GM12878 (cell line): Measurements from ENCODE around the gene ABHD17A. TPM values are rescaled to one million over a fixed set of nuclear protein-coding genes. Genes with fewer than 3 reads are reported as not detected.
A peak's percentile ranks its signal among the peaks of the same experiment; 100 is the strongest.

ENCODE experiments used
- BACH1 ChIP-seq: fragments of 450-650 bp; IDR thresholded peaks from 2 replicates; pipeline ENCODE4 v1.6.1; 2017; ENCODE audit warnings: mild to moderate bottlenecking, borderline replicate concordance
- CBX3 ChIP-seq: fragments of 200-600 bp; sonication (generic); IDR thresholded peaks from 2 replicates; pipeline ENCODE4 v1.6.1; 2016; ENCODE audit warnings: low read depth, borderline replicate concordance
- CEBPB ChIP-seq, 2 experiments: fragments of 150-350 bp in 1 of 2; IDR thresholded peaks; 2 replicates each; pipeline ENCODE4 v1.6.1; 2012 to 2014; ENCODE audit warnings: low read depth in 2 of 2, low read length in 2 of 2, borderline replicate concordance in 1 of 2, inconsistent platforms in 1 of 2
- E2F4 ChIP-seq: IDR thresholded peaks from 2 replicates; pipeline ENCODE4 v1.6.1; 2012; ENCODE audit warnings: low read depth, low read length, improper control_type of control experiment
- ETV6 ChIP-seq, 2 experiments: fragments of 450-650 bp in 1 of 2; IDR thresholded peaks in 1 of 2; conservative IDR thresholded peaks in 1 of 2; 2 replicates each; pipeline ENCODE4 v1.6.1; 2014; ENCODE audit warnings: antibody characterized with exemption in 1 of 2, borderline replicate concordance in 1 of 2, low read depth in 1 of 2, mild to moderate bottlenecking in 1 of 2, moderate library complexity in 1 of 2
- LARP7 ChIP-seq: fragments of 450-650 bp; IDR thresholded peaks from 2 replicates; pipeline ENCODE4 v1.6.1; 2017; ENCODE audit warnings: mild to moderate bottlenecking
- MEF2B ChIP-seq: fragments of 450-650 bp; IDR thresholded peaks from 2 replicates; pipeline ENCODE4 v1.6.1; 2018; ENCODE audit warnings: mild to moderate bottlenecking, moderate library complexity; ENCODE audit not compliant: partially characterized antibody, poor library complexity, severe bottlenecking
- NR2C2 ChIP-seq: IDR thresholded peaks from 2 replicates; pipeline ENCODE4 v1.6.1; 2011; ENCODE audit warnings: borderline replicate concordance, low read depth; ENCODE audit not compliant: control insufficient read depth, insufficient read length
- NR2F1 ChIP-seq: fragments of 450-650 bp; conservative IDR thresholded peaks from 2 replicates; pipeline ENCODE4 v1.6.1; 2017; ENCODE audit warnings: mild to moderate bottlenecking
- PRDM15 ChIP-seq: fragments of 450-650 bp; formaldehyde crosslinking; IDR thresholded peaks from 2 replicates; pipeline ENCODE4 v1.4.0; 2020; ENCODE audit warnings: mild to moderate bottlenecking, moderate library complexity
- RAD21 ChIP-seq: IDR thresholded peaks from 2 replicates; pipeline ENCODE4 v1.6.1; 2011; ENCODE audit warnings: mild to moderate bottlenecking, low read depth, low read length, moderate library complexity; ENCODE audit not compliant: insufficient read depth
- RUNX3 ChIP-seq: IDR thresholded peaks from 2 replicates; pipeline ENCODE4 v1.6.1; 2012; ENCODE audit warnings: low read length, inconsistent platforms
- SMAD1 ChIP-seq: fragments of 450-650 bp; IDR thresholded peaks from 2 replicates; pipeline ENCODE4 v1.6.1; 2018; ENCODE audit warnings: mild to moderate bottlenecking, low read depth; ENCODE audit not compliant: partially characterized antibody
- SP1 ChIP-seq: IDR thresholded peaks from one replicate; pipeline ENCODE4 v1.6.1; 2011; ENCODE audit warnings: low read depth, low read length
- TCF3 ChIP-seq: IDR thresholded peaks from 2 replicates; pipeline ENCODE4 v1.6.1; 2012; ENCODE audit warnings: low read depth, mild to moderate bottlenecking, low read length, borderline replicate concordance; ENCODE audit not compliant: insufficient read depth
- YBX1 ChIP-seq: fragments of 450-650 bp; IDR thresholded peaks from 2 replicates; pipeline ENCODE4 v1.6.1; 2016; ENCODE audit warnings: antibody characterized with exemption
- ZBED1 ChIP-seq: IDR thresholded peaks from 2 replicates; pipeline ENCODE4 v1.6.1; 2016; ENCODE audit warnings: borderline replicate concordance
- ZNF384 ChIP-seq: IDR thresholded peaks from 2 replicates; pipeline ENCODE4 v1.6.1; 2012; ENCODE audit warnings: low read depth, mild to moderate bottlenecking, low read length, improper control_type of control experiment, borderline replicate concordance
- polyA plus RNA-seq, 11 experiments: library from polyadenylated mRNA; depleted of rRNA in 4 of 11; unstranded in 6 of 11; stranded (reverse) in 5 of 11; fragments of >200 nt; fragmentation: Nextera tagmentation in 4 of 11; fragmentation: Illumina TruSeq in 1 of 11; extraction: Ambion mirVana in 4 of 11; extraction: Trizol in 1 of 11; gene quantifications; 1 replicate in 1 of 11; 2 replicates in 10 of 11; pipeline versions ENCODE4 v1.2.1 to v1.2.3, GENCODE V29; 2011 to 2016; ENCODE audit warnings: inconsistent platforms in 2 of 11, missing spikeins in 2 of 11, low read depth in 1 of 11
- total RNA-seq, 4 experiments: library from RNA; depleted of rRNA in 3 of 4; stranded (reverse); fragments of >200 nt in 3 of 4; fragmentation: Illumina TruSeq in 1 of 4; extraction: Trizol in 1 of 4; gene quantifications; 2 replicates each; pipeline versions ENCODE4 v1.2.1 to v1.2.3, GENCODE V29; 2013 to 2021
- TF ChIP-seq, protein P1 (sequence below): fragments of 150-350 bp; IDR thresholded peaks from 2 replicates; pipeline ENCODE4 v1.6.1; 2014; ENCODE audit warnings: mild to moderate bottlenecking, low read depth, low read length
- TF ChIP-seq, protein P2 (sequence below): fragments of 450-650 bp; IDR thresholded peaks from 2 replicates; pipeline ENCODE4 v1.6.1; 2017; ENCODE audit warnings: mild to moderate bottlenecking

The ABHD17A gene
- total and polyA plus RNA-seq, 10 of the 15 experiments (the other 5 are each of a cell fraction or from before 2014, with no cell fraction given): 0.13 to 126 (median 28.8) TPM; not detected in 1

DNA sequence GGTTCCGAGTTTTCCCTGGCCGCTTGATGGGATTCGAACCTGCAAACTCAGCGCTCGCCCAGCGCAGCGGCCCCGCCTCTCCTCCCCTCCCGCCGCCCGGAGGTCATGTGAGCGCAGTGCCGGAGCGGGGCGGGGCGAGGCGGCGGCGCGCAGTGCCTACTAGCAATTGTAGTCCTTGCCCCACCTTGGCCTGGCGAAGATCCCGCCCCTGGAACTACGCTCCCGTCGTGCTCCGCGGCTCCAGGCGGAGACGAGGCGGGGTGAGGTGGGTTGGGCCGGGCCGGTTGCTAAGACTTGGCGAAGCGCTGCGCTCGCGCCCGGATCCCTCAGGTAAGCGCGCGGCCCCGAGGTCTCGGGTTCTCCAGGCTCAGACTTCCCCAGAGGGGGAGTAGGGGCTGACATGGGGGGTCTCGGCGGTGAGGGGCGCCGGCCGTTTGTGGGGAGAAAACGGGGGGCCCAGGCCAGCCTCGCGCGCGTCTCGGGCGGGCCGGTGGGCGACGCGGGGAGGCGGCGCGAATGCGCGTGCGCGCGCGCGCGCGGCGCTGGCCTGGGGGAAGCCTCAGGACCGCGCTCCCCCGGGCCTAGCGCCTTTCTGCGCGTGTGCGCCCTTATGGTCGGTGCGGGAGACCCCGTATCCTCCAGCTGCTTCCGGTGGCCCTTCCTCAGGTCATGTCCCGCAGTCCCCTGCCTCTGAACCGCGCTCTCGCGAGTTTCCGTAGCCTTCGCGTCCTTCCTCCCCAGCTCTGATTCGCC lies 20.0 kb upstream of the ABHD17A start, which contains the start of the genes ADAT3 and SCAMP4 (continued):
- TF ChIP-seq CBX3: no peak
- no peak for TF ChIP-seq ZBED1
- no peak for TF ChIP-seq CEBPB (IDR thresholded peaks at IDR 0.05; ENCODE audit: borderline replicate concordance in 1 of 2, low read depth in 2 of 2, low read length in 2 of 2)
- no peak for TF ChIP-seq PRDM15 (CRISPR knock-in tag)
- no peak for TF ChIP-seq MEF2B
- TF ChIP-seq RUNX3: peak; percentile 79
- TF ChIP-seq SP1: peak; percentile 79
- TF ChIP-seq ZNF384: no peak
- TF ChIP-seq, protein P1, sequence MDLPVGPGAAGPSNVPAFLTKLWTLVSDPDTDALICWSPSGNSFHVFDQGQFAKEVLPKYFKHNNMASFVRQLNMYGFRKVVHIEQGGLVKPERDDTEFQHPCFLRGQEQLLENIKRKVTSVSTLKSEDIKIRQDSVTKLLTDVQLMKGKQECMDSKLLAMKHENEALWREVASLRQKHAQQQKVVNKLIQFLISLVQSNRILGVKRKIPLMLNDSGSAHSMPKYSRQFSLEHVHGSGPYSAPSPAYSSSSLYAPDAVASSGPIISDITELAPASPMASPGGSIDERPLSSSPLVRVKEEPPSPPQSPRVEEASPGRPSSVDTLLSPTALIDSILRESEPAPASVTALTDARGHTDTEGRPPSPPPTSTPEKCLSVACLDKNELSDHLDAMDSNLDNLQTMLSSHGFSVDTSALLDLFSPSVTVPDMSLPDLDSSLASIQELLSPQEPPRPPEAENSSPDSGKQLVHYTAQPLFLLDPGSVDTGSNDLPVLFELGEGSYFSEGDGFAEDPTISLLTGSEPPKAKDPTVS: no peak
- TF ChIP-seq NR2F1: peak; percentile 99
- peak; percentile 62; the same call in 1 of the 2 replicates for TF ChIP-seq BACH1
- peak; percentile 89 for TF ChIP-seq TCF3
- peak in 1 of 2 experiments; percentile 50; a peak in 2 of 4 replicates for TF ChIP-seq ETV6 (conservative IDR thresholded peaks at IDR 0.05 in 1 of 2, IDR thresholded peaks at IDR 0.05 in 1 of 2; ENCODE audit: borderline replicate concordance in 1 of 2, low read depth in 1 of 2)
- TF ChIP-seq E2F4: peak; percentile 59; the same call in 1 of the 2 replicates
- TF ChIP-seq, protein P2, sequence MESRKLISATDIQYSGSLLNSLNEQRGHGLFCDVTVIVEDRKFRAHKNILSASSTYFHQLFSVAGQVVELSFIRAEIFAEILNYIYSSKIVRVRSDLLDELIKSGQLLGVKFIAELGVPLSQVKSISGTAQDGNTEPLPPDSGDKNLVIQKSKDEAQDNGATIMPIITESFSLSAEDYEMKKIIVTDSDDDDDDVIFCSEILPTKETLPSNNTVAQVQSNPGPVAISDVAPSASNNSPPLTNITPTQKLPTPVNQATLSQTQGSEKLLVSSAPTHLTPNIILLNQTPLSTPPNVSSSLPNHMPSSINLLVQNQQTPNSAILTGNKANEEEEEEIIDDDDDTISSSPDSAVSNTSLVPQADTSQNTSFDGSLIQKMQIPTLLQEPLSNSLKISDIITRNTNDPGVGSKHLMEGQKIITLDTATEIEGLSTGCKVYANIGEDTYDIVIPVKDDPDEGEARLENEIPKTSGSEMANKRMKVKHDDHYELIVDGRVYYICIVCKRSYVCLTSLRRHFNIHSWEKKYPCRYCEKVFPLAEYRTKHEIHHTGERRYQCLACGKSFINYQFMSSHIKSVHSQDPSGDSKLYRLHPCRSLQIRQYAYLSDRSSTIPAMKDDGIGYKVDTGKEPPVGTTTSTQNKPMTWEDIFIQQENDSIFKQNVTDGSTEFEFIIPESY: no peak
- peak; percentile 88 for TF ChIP-seq LARP7
- no peak for TF ChIP-seq SMAD1
- TF ChIP-seq RAD21: no peak
- TF ChIP-seq NR2C2: peak; percentile 97
- no peak for TF ChIP-seq YBX1
